K562 (cell line): ENCODE data around the gene ANKRD23. TPM values are rescaled to one million over a fixed set of nuclear protein-coding genes. Genes with fewer than 3 reads are reported as not detected.

Experiments used
- ATAC-seq: fragments of 200-7000 bp; cut with Tn5 transposase; 3 replicates; pipeline ENCODE4 v1.9.1; 2020; ENCODE audit warnings: moderate library complexity
- Bru-seq: library from RNA; stranded (reverse); fragments of 400-500 nt; gene quantifications from one replicate; lab custom pipeline; 2021; lab: Mats Ljungman, UMichigan
- BruChase-seq, 2 experiments: library from RNA; stranded (reverse); fragments of 400-500 nt; gene quantifications; one replicate each; lab custom pipeline; 2021; lab: Mats Ljungman, UMichigan
- BruUV-seq: library from RNA; stranded (reverse); fragments of 400-500 nt; replicated peaks from 2 replicates; lab custom pipeline; 2021; lab: Mats Ljungman, UMichigan
- CTCF ChIA-PET: fragments of 300-600 bp; formaldehyde crosslinking; extraction: SDS; loops from one replicate; lab custom pipeline; 2021; ENCODE audit warnings: low intra/inter-chr PET ratio; lab: Yijun Ruan, JAX
- POLR2A ChIA-PET: fragments of 300-600, 350-650 bp; sonication (Branson Sonifier 250); formaldehyde crosslinking; extraction: SDS; loops from one replicate; lab custom pipeline; 2021; ENCODE audit warnings: antibody characterized with exemption, inconsistent platforms; lab: Yijun Ruan, JAX
- DNase-seq, 4 experiments: peaks; one replicate each; pipeline versions ENCODE4 v3.0.0 to v3.0.0-alpha.2; 2011 to 2018; ENCODE audit warnings: low spot score in 3 of 4, mixed read lengths in 3 of 4; ENCODE audit errors: extremely low read depth in 1 of 4
- FAIRE-seq: peaks from 2 replicates; lab custom pipeline; 2011; peaks lifted over from hg19 to GRCh38; lab: Jason Lieb, UNC
- H2AFZ ChIP-seq: 2 replicates; pipeline ENCODE4 v1.6.0; 2011; ENCODE audit warnings: low read depth, low read length, control low read depth, inconsistent platforms
- H3K27ac ChIP-seq: fragments of 200-600 bp; 3 replicates; pipeline ENCODE4 v1.8.0; 2011; ENCODE audit warnings: low read depth, mild to moderate bottlenecking, control low read depth, inconsistent platforms, low read length, moderate library complexity, mixed read lengths; ENCODE audit errors: extremely low read depth
- H3K27me3 ChIP-seq, 2 experiments: fragments of 300-600 bp in 1 of 2; 2 replicates in 1 of 2; 3 replicates in 1 of 2; pipeline versions ENCODE4 v1.6.0 to v1.8.0; 2011; ENCODE audit warnings: inconsistent platforms in 2 of 2, low read length in 2 of 2, mild to moderate bottlenecking in 1 of 2, mixed read lengths in 1 of 2, moderate library complexity in 1 of 2; ENCODE audit not compliant: control insufficient read depth in 2 of 2, insufficient read depth in 2 of 2
- H3K36me3 ChIP-seq: fragments of 300-600 bp; 3 replicates; pipeline ENCODE4 v1.8.0; 2011; ENCODE audit warnings: mild to moderate bottlenecking, low read length, inconsistent platforms; ENCODE audit not compliant: control insufficient read depth, insufficient read depth
- H3K4me1 ChIP-seq, 2 experiments: fragments of 200-600 bp in 1 of 2; replicated peaks in 1 of 2; 2 replicates in 1 of 2; 3 replicates in 1 of 2; pipeline versions ENCODE4 v1.5.1 to v1.8.0; 2011; ENCODE audit warnings: inconsistent platforms in 2 of 2, low read length in 2 of 2, mild to moderate bottlenecking in 1 of 2, mixed read lengths in 1 of 2, moderate library complexity in 1 of 2; ENCODE audit not compliant: control insufficient read depth in 2 of 2, insufficient read depth in 2 of 2
- H3K4me2 ChIP-seq: 2 replicates; pipeline ENCODE4 v1.6.1; 2011; ENCODE audit warnings: low read length, control low read depth, inconsistent platforms, mixed read lengths; ENCODE audit not compliant: insufficient read depth
- H3K4me3 ChIP-seq: fragments of 200-600 bp; sonication (generic), shearing (Covaris generic); 2 replicates; pipeline ENCODE4 v1.5.1; 2016; ENCODE audit warnings: control low read depth, inconsistent platforms
- H3K79me2 ChIP-seq: fragments of 200-600 bp; 3 replicates; pipeline ENCODE4 v1.8.0; 2011; ENCODE audit warnings: low read length, inconsistent platforms; ENCODE audit not compliant: control insufficient read depth, insufficient read depth
- H3K9ac ChIP-seq, 2 experiments: 2 replicates each; pipeline versions ENCODE4 v1.6.0 to v1.6.1; 2011; ENCODE audit warnings: low read depth in 2 of 2, low read length in 2 of 2, control low read depth in 1 of 2, inconsistent platforms in 1 of 2, mild to moderate bottlenecking in 1 of 2, mixed read lengths in 1 of 2; ENCODE audit not compliant: insufficient read depth in 1 of 2
- H3K9me1 ChIP-seq: one replicate; pipeline ENCODE4 v1.6.0; 2011; ENCODE audit warnings: inconsistent platforms, mild to moderate bottlenecking, low read length, moderate library complexity; ENCODE audit not compliant: control insufficient read depth, insufficient read depth
- H3K9me3 ChIP-seq: replicated peaks from 2 replicates; pipeline ENCODE4 v1.5.1; 2011; ENCODE audit warnings: low read depth, low read length, inconsistent platforms; ENCODE audit not compliant: control insufficient read depth, insufficient read depth
- H4K20me1 ChIP-seq: replicated peaks from 2 replicates; pipeline ENCODE4 v1.6.1; 2011; ENCODE audit warnings: low read length, inconsistent platforms, mixed read lengths; ENCODE audit not compliant: control insufficient read depth, insufficient read depth
- ELF4 ChIP-seq: fragments of 450-650 bp; formaldehyde crosslinking; IDR thresholded peaks from 2 replicates; pipeline ENCODE4 v1.4.0; 2022; ENCODE audit warnings: missing genetic modification characterization
- POLR2B ChIP-seq: fragments of 450-650 bp; IDR thresholded peaks from 2 replicates; pipeline ENCODE4 v1.6.1; 2018; ENCODE audit warnings: low read depth; ENCODE audit not compliant: partially characterized antibody
- PTBP1 ChIP-seq: fragments of 200-400 bp; formaldehyde crosslinking; IDR thresholded peaks from 2 replicates; pipeline ENCODE4 v1.6.1; 2017; ENCODE audit warnings: low read depth, low read length
- ZNF121 ChIP-seq: sonication (generic); formaldehyde crosslinking; conservative IDR thresholded peaks from 2 replicates; pipeline ENCODE4 v1.8.0; 2022; ENCODE audit warnings: missing genetic modification reagents
- ZNF197 ChIP-seq: fragments of 200-800 bp; sonication (Bioruptor generic); IDR thresholded peaks from 2 replicates; pipeline ENCODE4 v1.6.1; 2016; ENCODE audit warnings: low read depth, missing genetic modification characterization, missing compliant biosample characterization
- WGBS: fragments of 100-300 bp; shearing (Covaris generic); methylation state at CpG from one replicate; pipeline ENCODE4 v1.1.6; 2016; ENCODE audit warnings: low coverage, mixed read lengths; ENCODE audit not compliant: insufficient coverage; ENCODE audit errors: missing lambda C conversion rate; 5-methylcytosine and 5-hydroxymethylcytosine counted together
- in situ Hi-C: fragments of 300-500 bp; cut with MboI; formaldehyde crosslinking; loops from 4 replicates; pipeline ENCODE4 v1.15.0; 2018; ENCODE audit warnings: inconsistent platforms, mixed read lengths
- intact Hi-C: fragments of 100-400 bp; cut with micrococcal nuclease; formaldehyde crosslinking; loops from 2 replicates; pipeline ENCODE4 v1.14.2; 2022
- long read RNA-seq, 3 experiments: library from polyadenylated mRNA in 2 of 3; library from RNA in 1 of 3; unstranded in 2 of 3; stranded (forward) in 1 of 3; transcript quantifications; one replicate each; pipeline ENCODE4 v2.0.0, GENCODE V29; 2019 to 2022
- polyA minus RNA-seq, 3 experiments: library from RNA; depleted of rRNA, polyadenylated mRNA; stranded (reverse); fragments of >200 nt; gene quantifications; 2 replicates each; pipeline ENCODE4 v1.2.3, GENCODE V29; 2011
- polyA plus RNA-seq, 8 experiments: library from polyadenylated mRNA; depleted of rRNA in 4 of 8; stranded (reverse) in 5 of 8; unstranded in 3 of 8; fragments of >200 nt; fragmentation: Nextera tagmentation in 2 of 8; fragmentation: Illumina TruSeq in 1 of 8; extraction: Ambion mirVana in 2 of 8; extraction: Trizol in 1 of 8; gene quantifications; 2 replicates each; pipeline versions ENCODE4 v1.2.1 to v1.2.3, GENCODE V29; 2011 to 2014; ENCODE audit warnings: inconsistent platforms in 1 of 8, missing spikeins in 1 of 8
- total RNA-seq, 7 experiments: library from RNA; depleted of rRNA in 6 of 7; stranded (reverse); fragments of >200 nt in 6 of 7; fragmentation: Illumina TruSeq in 2 of 7; extraction: Trizol in 2 of 7; gene quantifications; 2 replicates each; pipeline versions ENCODE4 v1.2.1 to v1.2.3, GENCODE V29; 2011 to 2021; ENCODE audit warnings: low replicate concordance in 1 of 7

Gene ANKRD23
- 20.7 and 42.5 TPM in 2 replicates for total RNA-seq (2011; cell fraction: chromatin; rRNA removed; ENCODE audit: low replicate concordance)
- 27.0 and 27.3 TPM in 2 replicates for total RNA-seq (2011; cell fraction: nucleolus; rRNA removed)
- total RNA-seq (2011; cell fraction: nucleoplasm; rRNA removed): 19.0 and 21.1 TPM in 2 replicates
- 2.7 and 3.1 TPM in 2 replicates for total RNA-seq (2014; rRNA removed)
- total RNA-seq (2014; rRNA removed; fragmentation: Illumina TruSeq; extraction: Trizol): 1.8 and 2.0 TPM in 2 replicates
- 2.9 and 4.5 TPM in 2 replicates for total RNA-seq (2015; rRNA removed; fragmentation: Illumina TruSeq; extraction: Trizol)
- total RNA-seq (2021): 2.8 and 4.1 TPM in 2 replicates
- 4.8 and 7.5 TPM in 2 replicates for polyA plus RNA-seq (2011; rRNA removed)
- 2.9 and 5.5 TPM in 2 replicates for polyA plus RNA-seq (2011; cell fraction: cytosol; rRNA removed)
- polyA plus RNA-seq (2011; cell fraction: nucleus; rRNA removed): 40.8 and 73.8 TPM in 2 replicates
- polyA plus RNA-seq (2012): 3.4 and 10.6 TPM in 2 replicates
- polyA plus RNA-seq (2014; fragmentation: Illumina TruSeq; extraction: Trizol): 2.7 and 3.1 TPM in 2 replicates
- under 1 TPM; 0.32 to 0.34 TPM for polyA plus RNA-seq (2014; fragmentation: Nextera tagmentation; extraction: Ambion mirVana)
- 4.5 and 5.8 TPM in 2 replicates for polyA plus RNA-seq (2014; rRNA removed)
- 1.2 and 2.2 TPM in 2 replicates for polyA minus RNA-seq (2011; rRNA and poly(A)+ RNA removed)
- polyA minus RNA-seq (2011; cell fraction: cytosol; rRNA and poly(A)+ RNA removed): 0.95 and 2.6 TPM in 2 replicates
- 6.3 and 6.9 TPM in 2 replicates for polyA minus RNA-seq (2011; cell fraction: nucleus; rRNA and poly(A)+ RNA removed)
- Bru-seq, nascent RNA: percentile 62 among the genes with signal in this experiment
- BruChase-seq, experiment 1, labeled RNA remaining after a 2-hour chase: percentile 63 among the genes with signal in this experiment
- BruChase-seq, experiment 2, labeled RNA remaining after a 6-hour chase: percentile 63 among the genes with signal in this experiment
- long read RNA-seq, experiment 1, partial matches to known transcripts: 8 of 32 reads
- long read RNA-seq, experiment 1, other reads (novel, unspliced or antisense): 24 of 32 reads
- long read RNA-seq, experiment 2, partial matches to known transcripts: 0 of 1 reads
- long read RNA-seq, experiment 2, other reads (novel, unspliced or antisense): 1 of 1 reads
- long read RNA-seq, experiment 3, partial matches to known transcripts: 0 of 2 reads
- long read RNA-seq, experiment 3, other reads (novel, unspliced or antisense): 2 of 2 reads

- no TSS peak for BruUV-seq
- TF ChIP-seq ZNF121 (CRISPR knock-in tag): peak; percentile 48; the same call in 1 of the 2 replicates
- no peak for TF ChIP-seq ELF4 (CRISPR knock-in tag)
- TF ChIP-seq POLR2B: peak; percentile 24
- no peak for TF ChIP-seq ZNF197 (CRISPR knock-in tag)
- 0 out of 2 replicates have a peak, but pooled peaks have one; percentile 27 for TF ChIP-seq PTBP1
- 81% methylated on average over 10 of the region's 14 CpGs for WGBS
- H3K79me2 ChIP-seq: no peaks in the 10 kb centered on the region
- FAIRE-seq: no peak
- ATAC-seq: no peak
- intact Hi-C loops (no loop called here), in situ Hi-C loops (no loop called here)
- peaks cover 3% of the 10 kb centered on the region for H3K9me1 ChIP-seq
- no peak within 1 kb of the TSS for H3K4me3 ChIP-seq
- H3K27ac ChIP-seq: no peak within 1 kb of the TSS
- no peaks in the 10 kb centered on the region for H4K20me1 ChIP-seq
- DNase-seq: no peak
- H3K4me1 ChIP-seq: peaks cover 0 to 28% of the 10 kb centered on the region in 2 experiments; a peak in 2 of 5 replicates
- no peaks in the 10 kb centered on the region for H3K27me3 ChIP-seq
- peaks cover 46% of the 10 kb centered on the region; the same call in 2 of the 3 replicates for H3K36me3 ChIP-seq
- H3K9me3 ChIP-seq: no peaks in the 10 kb centered on the region
- no peak within 1 kb of the TSS for H2AFZ ChIP-seq
- no peak within 1 kb of the TSS for H3K4me2 ChIP-seq
- peak within 1 kb of the TSS in 1 of 2 experiments; percentile 45; a peak in 2 of 4 replicates for H3K9ac ChIP-seq
- CTCF ChIA-PET: no interaction called here
- POLR2A ChIA-PET: interaction anchor here (0.6 to 1.9 kb wide), 11 partner anchors 8 to 475 kb away, joined by 3 to 9 read pairs (median 4); partner anchors contain the start of gene ANKRD39
Observed at GRCh38 chr2:96843538-96844268, at the start of gene ANKRD23. TSS of gene ANKRD23 (minus strand) at chr2:96844021. CDS start at chr2:96843992, 29 bp downstream.
